Chondrocyte (in vitro differentiated cells): ENCODE results near the gene PDIA6. TPM values are rescaled to one million over a fixed set of nuclear protein-coding genes. Genes with fewer than 3 reads are reported as not detected.

Experiments used
- DNase-seq: peaks from one replicate; pipeline ENCODE4 v3.0.0; 2021; ENCODE audit warnings: mixed read lengths, low spot score
- H3K27ac Mint-ChIP-seq: one replicate; pipeline ENCODE4 v1.8.0; 2021; ENCODE audit warnings: mild to moderate bottlenecking, moderate library complexity, mixed read lengths; ENCODE audit not compliant: unreplicated experiment
- H3K27me3 Mint-ChIP-seq: 2 replicates; pipeline ENCODE4 v1.8.0; 2021; ENCODE audit warnings: low read depth, mixed read lengths
- H3K36me3 Mint-ChIP-seq: 2 replicates; pipeline ENCODE4 v1.8.0; 2021; ENCODE audit warnings: low read depth, mixed read lengths
- H3K4me1 Mint-ChIP-seq: 2 replicates; pipeline ENCODE4 v1.8.0; 2021; ENCODE audit warnings: low read depth, mild to moderate bottlenecking, mixed read lengths
- H3K4me3 Mint-ChIP-seq: one replicate; pipeline ENCODE4 v1.8.0; 2021; ENCODE audit warnings: mild to moderate bottlenecking, moderate library complexity, mixed read lengths; ENCODE audit not compliant: unreplicated experiment
- H3K9me3 Mint-ChIP-seq: 2 replicates; pipeline ENCODE4 v1.8.0; 2021; ENCODE audit warnings: low read depth, mixed read lengths
- long read RNA-seq: library from polyadenylated mRNA; stranded (forward); transcript quantifications from one replicate; pipeline ENCODE4 v2.0.0, GENCODE V29; 2021
- total RNA-seq: library from RNA; stranded (reverse); gene quantifications from 3 replicates; pipeline ENCODE4 v1.2.1, GENCODE V29; 2021
- TF ChIP-seq, protein P1 (sequence below): fragments of 200-600 bp; sonication (generic); IDR thresholded peaks from 2 replicates; pipeline ENCODE4 v1.5.0; 2021; ENCODE audit warnings: antibody characterized with exemption, mild to moderate bottlenecking, moderate library complexity

PDIA6 gene, protein sequence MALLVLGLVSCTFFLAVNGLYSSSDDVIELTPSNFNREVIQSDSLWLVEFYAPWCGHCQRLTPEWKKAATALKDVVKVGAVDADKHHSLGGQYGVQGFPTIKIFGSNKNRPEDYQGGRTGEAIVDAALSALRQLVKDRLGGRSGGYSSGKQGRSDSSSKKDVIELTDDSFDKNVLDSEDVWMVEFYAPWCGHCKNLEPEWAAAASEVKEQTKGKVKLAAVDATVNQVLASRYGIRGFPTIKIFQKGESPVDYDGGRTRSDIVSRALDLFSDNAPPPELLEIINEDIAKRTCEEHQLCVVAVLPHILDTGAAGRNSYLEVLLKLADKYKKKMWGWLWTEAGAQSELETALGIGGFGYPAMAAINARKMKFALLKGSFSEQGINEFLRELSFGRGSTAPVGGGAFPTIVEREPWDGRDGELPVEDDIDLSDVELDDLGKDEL
- total RNA-seq: 196 to 412 TPM (median 198 TPM) in 3 replicates
- long read RNA-seq, transcript PDIA6-201 (13 exons, 2,338 nt): major isoform, 1,060 of 1,105 reads
- long read RNA-seq, partial matches to known transcripts: 12 of 1,105 reads
- long read RNA-seq, other reads (novel, unspliced or antisense): 33 of 1,105 reads

DNA sequence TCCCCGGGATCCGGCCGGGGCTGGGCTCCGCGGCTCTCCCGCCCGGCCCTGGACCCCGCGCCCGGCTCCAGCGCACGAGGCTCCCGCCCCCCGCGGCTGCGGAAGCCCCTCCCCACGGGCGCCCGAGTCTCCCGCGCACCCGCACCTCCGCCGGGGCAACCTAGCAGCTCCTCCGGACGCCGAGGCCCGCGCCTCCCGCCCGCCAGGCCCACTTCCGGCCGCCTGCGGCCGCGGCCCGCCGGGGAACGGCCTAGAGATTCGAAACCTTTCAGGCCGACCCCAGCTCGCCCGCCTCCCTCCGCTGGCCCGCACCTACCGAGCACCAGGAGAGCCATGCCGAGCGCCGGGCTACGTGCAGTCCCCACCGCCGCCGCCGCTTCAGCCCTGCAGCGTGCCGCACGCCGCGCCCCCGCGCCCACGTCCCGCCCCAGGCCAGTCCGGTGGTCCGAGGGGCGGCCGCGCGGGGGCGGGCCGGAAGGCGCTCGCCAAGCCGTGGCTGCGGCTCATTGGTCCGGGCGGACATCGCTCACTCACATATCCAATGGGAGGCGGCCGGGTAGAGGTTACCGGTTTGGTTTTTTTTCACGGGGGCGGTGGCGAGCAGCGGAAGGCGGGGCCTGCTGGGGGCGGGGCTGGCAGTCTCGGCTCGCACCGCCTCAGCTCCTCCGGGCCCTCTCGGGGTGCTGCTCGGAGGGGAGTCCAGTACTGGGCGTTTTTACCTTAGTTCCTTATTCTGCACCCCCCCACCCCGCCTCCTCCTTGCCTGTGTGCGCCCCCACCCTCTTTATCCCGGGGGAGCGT, at the start of gene PDIA6:
PDIA6 (minus strand) TSS at position 424 of the 801 bp plus-strand sequence; CDS start at position 335, 89 bp downstream.
- Mint-ChIP-seq H3K27me3 (no peaks in the 10 kb centered on the region), H3K9me3 (no peaks in the 10 kb centered on the region), H3K27ac (peak within 1 kb of the TSS; percentile 88), H3K4me3 (peak within 1 kb of the TSS; percentile 91), H3K4me1 (peaks cover 40% of the 10 kb centered on the region), H3K36me3 (no peaks in the 10 kb centered on the region)
- TF ChIP-seq, protein P1, sequence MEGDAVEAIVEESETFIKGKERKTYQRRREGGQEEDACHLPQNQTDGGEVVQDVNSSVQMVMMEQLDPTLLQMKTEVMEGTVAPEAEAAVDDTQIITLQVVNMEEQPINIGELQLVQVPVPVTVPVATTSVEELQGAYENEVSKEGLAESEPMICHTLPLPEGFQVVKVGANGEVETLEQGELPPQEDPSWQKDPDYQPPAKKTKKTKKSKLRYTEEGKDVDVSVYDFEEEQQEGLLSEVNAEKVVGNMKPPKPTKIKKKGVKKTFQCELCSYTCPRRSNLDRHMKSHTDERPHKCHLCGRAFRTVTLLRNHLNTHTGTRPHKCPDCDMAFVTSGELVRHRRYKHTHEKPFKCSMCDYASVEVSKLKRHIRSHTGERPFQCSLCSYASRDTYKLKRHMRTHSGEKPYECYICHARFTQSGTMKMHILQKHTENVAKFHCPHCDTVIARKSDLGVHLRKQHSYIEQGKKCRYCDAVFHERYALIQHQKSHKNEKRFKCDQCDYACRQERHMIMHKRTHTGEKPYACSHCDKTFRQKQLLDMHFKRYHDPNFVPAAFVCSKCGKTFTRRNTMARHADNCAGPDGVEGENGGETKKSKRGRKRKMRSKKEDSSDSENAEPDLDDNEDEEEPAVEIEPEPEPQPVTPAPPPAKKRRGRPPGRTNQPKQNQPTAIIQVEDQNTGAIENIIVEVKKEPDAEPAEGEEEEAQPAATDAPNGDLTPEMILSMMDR: no peak
- DNase-seq: peak; percentile 98

DNA sequence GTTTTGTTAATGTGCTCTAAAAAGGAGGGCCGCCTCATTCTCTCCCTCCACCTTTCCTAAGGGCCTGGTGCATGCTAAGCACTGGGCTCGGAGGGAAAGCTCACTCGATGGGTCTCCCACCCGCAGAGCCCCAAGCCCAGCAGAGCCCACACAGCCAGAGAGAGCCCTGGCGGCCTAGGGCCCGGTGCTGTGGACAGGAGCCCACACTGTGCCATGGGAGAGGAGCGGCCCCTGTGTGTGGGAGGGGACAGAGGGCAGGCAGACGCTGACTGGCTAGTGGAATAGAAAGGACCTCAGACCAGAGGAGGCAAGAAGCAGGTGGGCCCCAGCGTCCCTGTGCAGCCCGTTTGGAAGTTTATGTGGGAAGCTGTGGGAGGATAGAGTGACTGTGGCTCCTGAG, 49.7 kb upstream of the PDIA6 start:
- Mint-ChIP-seq H3K9me3 (no peaks in the 10 kb centered on the region), H3K4me1 (no peaks in the 10 kb centered on the region), H3K27me3 (peaks cover 21% of the 10 kb centered on the region), H3K36me3 (no peaks in the 10 kb centered on the region), H3K4me3 (no peak overlapping the region), H3K27ac (no peak overlapping the region)
- TF ChIP-seq, protein P1: no peak
- no peak for DNase-seq

DNA sequence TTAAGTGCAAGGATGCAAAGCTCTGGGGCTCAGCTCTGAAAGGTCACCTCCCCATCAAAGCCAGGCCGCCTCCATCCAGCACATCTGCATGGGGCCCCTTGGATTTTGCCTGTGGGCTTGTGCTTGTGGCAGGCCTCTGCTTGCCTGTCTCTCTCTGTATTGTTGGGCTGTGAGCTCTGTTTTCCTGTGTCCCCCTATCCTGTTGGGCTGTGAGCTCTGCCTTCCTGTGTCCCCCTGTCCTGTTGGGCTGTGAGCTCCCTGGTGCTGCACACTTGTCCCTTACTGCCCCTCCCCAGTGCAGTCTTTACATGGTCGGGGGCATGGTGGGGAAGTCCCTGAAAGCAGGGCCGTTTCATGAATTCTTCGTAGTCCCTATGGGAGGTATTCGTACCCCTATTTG, 49.2 kb upstream of the PDIA6 start:
- no peaks in the 10 kb centered on the region for H3K4me1 Mint-ChIP-seq
- no peak overlapping the region for H3K4me3 Mint-ChIP-seq
- DNase-seq: no peak
- no peaks in the 10 kb centered on the region for H3K36me3 Mint-ChIP-seq
- H3K9me3 Mint-ChIP-seq: no peaks in the 10 kb centered on the region
- no peak overlapping the region for H3K27ac Mint-ChIP-seq
- TF ChIP-seq, protein P1: no peak
- H3K27me3 Mint-ChIP-seq: peaks cover 21% of the 10 kb centered on the region

DNA sequence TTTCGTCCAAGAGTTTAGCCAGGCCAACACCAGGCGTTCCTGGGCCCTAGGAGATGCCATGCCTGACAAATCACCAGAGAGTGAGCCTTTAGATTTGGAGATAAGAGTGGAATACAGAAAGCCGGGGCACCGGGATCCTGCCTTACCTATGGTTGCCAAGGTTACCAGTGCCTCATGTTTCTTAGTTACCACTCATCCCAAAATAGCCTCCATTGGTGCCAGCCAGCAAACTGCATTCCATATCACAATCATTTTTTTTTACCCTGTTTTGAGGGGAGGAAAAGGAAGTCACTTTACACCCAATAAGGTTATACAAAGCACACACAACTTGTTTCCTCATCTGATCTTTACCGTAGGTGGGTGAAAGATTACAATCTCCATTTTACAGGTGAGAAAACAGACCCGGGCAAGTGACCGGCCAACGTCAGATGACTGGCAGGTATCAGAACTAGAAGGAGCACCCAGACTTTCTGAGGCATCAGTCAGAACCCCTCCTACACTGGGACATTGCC, 48.3 kb upstream of the PDIA6 start:
- Mint-ChIP-seq H3K4me1 (no peaks in the 10 kb centered on the region), H3K27ac (no peak overlapping the region)

More for the DNA sequence above, 48.3 kb upstream of the PDIA6 start:
- no peak overlapping the region for H3K4me3 Mint-ChIP-seq
- H3K9me3 Mint-ChIP-seq: no peaks in the 10 kb centered on the region
- no peak for DNase-seq
- H3K36me3 Mint-ChIP-seq: no peaks in the 10 kb centered on the region
- peaks cover 22% of the 10 kb centered on the region for H3K27me3 Mint-ChIP-seq
- TF ChIP-seq, protein P1: no peak
